HG02943 (cell line): ENCODE measurements around the gene AMDHD1.

Experiments used
- ATAC-seq: cut with Tn5 transposase; IDR thresholded peaks from one replicate; pipeline ENCODE4 v1.9.1; 2021; ENCODE audit warnings: mild to moderate bottlenecking, low read depth, moderate library complexity; ENCODE audit not compliant: unreplicated experiment

The AMDHD1 gene

GRCh38 chr12:95943330-95943842 lies at the start of gene AMDHD1:
TSS of gene AMDHD1 (plus strand) at chr12:95943331. CDS start at chr12:95943399, 68 bp downstream.
- ATAC-seq: peak; percentile 57

GRCh38 chr12:95896846-95897245 lies 46.3 kb upstream of the AMDHD1 start:
- no peak for ATAC-seq

- no peak for ATAC-seq
These were observed 45.0 kb upstream of the AMDHD1 start for GRCh38 chr12:95898081-95898480.

GRCh38 chr12:95908573-95908972 lies 34.6 kb upstream of the AMDHD1 start:
- no peak for ATAC-seq

- no peak for ATAC-seq
These were observed 33.3 kb upstream of the AMDHD1 start for GRCh38 chr12:95909871-95910270.

GRCh38 chr12:95918194-95918993 lies 24.7 kb upstream of the AMDHD1 start:
- no peak for ATAC-seq

- ATAC-seq: no peak
These were observed 24.0 kb upstream of the AMDHD1 start for GRCh38 chr12:95919110-95919509.

- no peak for ATAC-seq
These were observed 20.9 kb upstream of the AMDHD1 start for GRCh38 chr12:95922231-95922630.

GRCh38 chr12:95940514-95940913 lies 2.6 kb upstream of the AMDHD1 start:
- ATAC-seq: no peak

- ATAC-seq: no peak
These were observed 1.0 kb upstream of the AMDHD1 start for GRCh38 chr12:95942101-95942523.

GRCh38 chr12:95942524-95943329 lies 404 bp upstream of the AMDHD1 start, which contains the start of gene CCDC38:
TSS of gene CCDC38 (minus strand) at chr12:95942614. CDS start at chr12:95936509, 6,105 bp downstream.
- peak; percentile 98 for ATAC-seq

GRCh38 chr12:95944108-95944704 lies 1.1 kb downstream of the AMDHD1 start:
- no peak for ATAC-seq

- no peak for ATAC-seq
These were observed 6.5 kb downstream of the AMDHD1 start for GRCh38 chr12:95949477-95950206.

GRCh38 chr12:95951515-95951914 lies 8.4 kb downstream of the AMDHD1 start:
- ATAC-seq: no peak

- no peak for ATAC-seq
These were observed 9.9 kb downstream of the AMDHD1 start for GRCh38 chr12:95953000-95953399.

GRCh38 chr12:95955549-95956159 lies 12.5 kb downstream of the AMDHD1 start:
- no peak for ATAC-seq

- no peak for ATAC-seq
These were observed 13.5 kb downstream of the AMDHD1 start for GRCh38 chr12:95956557-95957145.

GRCh38 chr12:95959107-95959506 lies 16.0 kb downstream of the AMDHD1 start:
- ATAC-seq: no peak

GRCh38 chr12:95960241-95960640 lies 17.1 kb downstream of the AMDHD1 start:
- no peak for ATAC-seq
